IMR-90 (cell line): ENCODE data around the gene CRYZL1. TPM values are rescaled to one million over a fixed set of nuclear protein-coding genes. Genes with fewer than 3 reads are reported as not detected.
A peak's percentile ranks its signal among the peaks of the same experiment; 100 is the strongest.

Experiments used
- ATAC-seq: fragments of 200-7000 bp; cut with Tn5 transposase; 2 replicates; pipeline ENCODE4 v1.9.1; 2020; ENCODE audit warnings: low read depth, mild to moderate bottlenecking, moderate library complexity
- BruUV-seq: library from RNA; stranded (reverse); fragments of 400-500 nt; replicated peaks from 2 replicates; lab custom pipeline; 2021; lab: Mats Ljungman, UMichigan
- CTCF ChIA-PET: fragments of 300-600 bp; formaldehyde crosslinking; extraction: SDS; loops from one replicate; lab custom pipeline; 2021; ENCODE audit warnings: antibody characterized with exemption; lab: Yijun Ruan, JAX
- POLR2A ChIA-PET: fragments of 300-600 bp; sonication (Branson Sonifier 250); formaldehyde crosslinking; loops from one replicate; lab custom pipeline; 2022; ENCODE audit warnings: antibody characterized with exemption; ENCODE audit not compliant: unreplicated experiment; lab: Charles Lee
- DNase-seq: peaks from one replicate; pipeline ENCODE4 v3.0.0; 2013
- H2AFZ ChIP-seq: replicated peaks from 2 replicates; pipeline ENCODE3; 2013; ENCODE audit warnings: low read length, mild to moderate bottlenecking; ENCODE audit not compliant: poor library complexity
- H2AK5ac ChIP-seq: 2 replicates; pipeline ENCODE4 v1.6.1; 2013; ENCODE audit warnings: low read depth, low read length, inconsistent platforms
- H2AK9ac ChIP-seq: replicated peaks from 2 replicates; pipeline ENCODE3; 2013; ENCODE audit warnings: mild to moderate bottlenecking, low read depth, low read length, moderate library complexity; ENCODE audit not compliant: poor library complexity
- H2BK120ac ChIP-seq: 2 replicates; pipeline ENCODE4 v1.6.1; 2013; ENCODE audit warnings: low read depth, low read length, inconsistent platforms
- H2BK15ac ChIP-seq: 3 replicates; pipeline ENCODE4 v1.6.1; 2013; ENCODE audit warnings: low read depth, low read length, inconsistent platforms
- H2BK20ac ChIP-seq: 2 replicates; pipeline ENCODE4 v1.6.1; 2013; ENCODE audit warnings: low read depth, mild to moderate bottlenecking, inconsistent platforms, low read length, moderate library complexity
- H2BK5ac ChIP-seq: 2 replicates; pipeline ENCODE4 v1.6.1; 2013; ENCODE audit warnings: mild to moderate bottlenecking, low read depth, low read length, inconsistent platforms; ENCODE audit not compliant: poor library complexity, severe bottlenecking
- H3K14ac ChIP-seq: replicated peaks from 2 replicates; pipeline ENCODE4 v1.6.1; 2013; ENCODE audit warnings: low read depth, low read length, inconsistent platforms
- H3K18ac ChIP-seq: 2 replicates; pipeline ENCODE4 v1.6.1; 2013; ENCODE audit warnings: low read depth, low read length, control low read depth
- H3K23ac ChIP-seq: 2 replicates; pipeline ENCODE4 v1.6.1; 2013; ENCODE audit warnings: low read depth, low read length, inconsistent platforms
- H3K27ac ChIP-seq: 2 replicates; pipeline ENCODE4 v1.5.1; 2013; ENCODE audit warnings: mild to moderate bottlenecking, control low read depth, low read length; ENCODE audit not compliant: insufficient read depth
- H3K27me3 ChIP-seq: 2 replicates; pipeline ENCODE4 v1.6.1; 2013; ENCODE audit warnings: low read length; ENCODE audit not compliant: control insufficient read depth, insufficient read depth
- H3K36me3 ChIP-seq: 2 replicates; pipeline ENCODE4 v1.6.1; 2013; ENCODE audit warnings: low read length, mixed read lengths; ENCODE audit not compliant: control insufficient read depth, insufficient read depth
- H3K4ac ChIP-seq: 2 replicates; pipeline ENCODE4 v1.6.1; 2013; ENCODE audit warnings: low read depth, low read length, inconsistent platforms
- H3K4me1 ChIP-seq: 2 replicates; pipeline ENCODE4 v1.6.1; 2013; ENCODE audit warnings: low read length, mixed read lengths; ENCODE audit not compliant: control insufficient read depth, insufficient read depth
- H3K4me2 ChIP-seq: 2 replicates; pipeline ENCODE4 v1.6.1; 2013; ENCODE audit warnings: low read depth, mild to moderate bottlenecking, control low read depth, low read length, moderate library complexity
- H3K4me3 ChIP-seq: 2 replicates; pipeline ENCODE4 v1.5.1; 2013; ENCODE audit warnings: low read depth, mild to moderate bottlenecking, control low read depth, low read length, moderate library complexity; ENCODE audit not compliant: insufficient read depth
- H3K56ac ChIP-seq: 2 replicates; pipeline ENCODE4 v1.6.1; 2013; ENCODE audit warnings: low read length, inconsistent platforms; ENCODE audit not compliant: insufficient read depth; ENCODE audit errors: extremely low read depth
- H3K79me1 ChIP-seq, 2 experiments: 2 replicates each; pipeline ENCODE4 v1.6.1; 2013; ENCODE audit warnings: low read length in 2 of 2, inconsistent platforms in 1 of 2, low read depth in 1 of 2
- H3K9ac ChIP-seq: 2 replicates; pipeline ENCODE4 v1.6.1; 2013; ENCODE audit warnings: low read depth, low read length, control low read depth
- H3K9me1 ChIP-seq: 2 replicates; pipeline ENCODE4 v1.6.1; 2013; ENCODE audit warnings: low read length, inconsistent platforms; ENCODE audit not compliant: insufficient read depth
- H3K9me3 ChIP-seq: 2 replicates; pipeline ENCODE4 v1.6.1; 2013; ENCODE audit warnings: low read length; ENCODE audit not compliant: control insufficient read depth, insufficient read depth
- H4K20me1 ChIP-seq: 2 replicates; pipeline ENCODE4 v1.6.1; 2013; ENCODE audit warnings: low read length, inconsistent platforms; ENCODE audit not compliant: insufficient read depth
- H4K5ac ChIP-seq: 2 replicates; pipeline ENCODE4 v1.6.1; 2013; ENCODE audit warnings: mild to moderate bottlenecking, low read depth, low read length, control low read depth
- H4K8ac ChIP-seq, 2 experiments: 2 replicates each; pipeline ENCODE4 v1.6.1; 2013; ENCODE audit warnings: low read depth in 2 of 2, low read length in 2 of 2, control low read depth in 1 of 2, inconsistent platforms in 1 of 2
- H4K91ac ChIP-seq: 2 replicates; pipeline ENCODE4 v1.6.1; 2013; ENCODE audit warnings: low read depth, low read length, inconsistent platforms; ENCODE audit not compliant: insufficient read depth
- MAFK ChIP-seq: IDR thresholded peaks from 2 replicates; pipeline ENCODE4 v1.6.1; 2012; ENCODE audit warnings: low read depth, low read length, improper control_type of control experiment
- MAZ ChIP-seq: IDR thresholded peaks from 2 replicates; pipeline ENCODE4 v1.6.1; 2012; ENCODE audit warnings: low read depth, mild to moderate bottlenecking, low read length, improper control_type of control experiment, moderate library complexity, borderline replicate concordance
- RFX5 ChIP-seq: IDR thresholded peaks from 2 replicates; pipeline ENCODE4 v1.8.0; 2012; ENCODE audit warnings: low read depth, mild to moderate bottlenecking, low read length, moderate library complexity
- SMC3 ChIP-seq: fragments of 150-350 bp; IDR thresholded peaks from 2 replicates; pipeline ENCODE4 v1.6.1; 2016; ENCODE audit warnings: low read depth, mild to moderate bottlenecking, antibody characterized with exemption, low read length, moderate library complexity
- WGBS, 2 experiments: methylation state at CpG; one replicate each; pipeline versions ENCODE4 v1.1.5 to v1.1.7; 2013; ENCODE audit warnings: missing lambda C conversion rate in 2 of 2; ENCODE audit not compliant: insufficient read length in 1 of 2; ENCODE audit errors: extremely low coverage in 2 of 2; 5-methylcytosine and 5-hydroxymethylcytosine counted together
- dilution Hi-C: fragments of 300-500 bp; cut with HindIII; formaldehyde crosslinking; loops from one replicate; pipeline ENCODE4 v1.14.3; 2018; ENCODE audit warnings: low sequenced_read_pairs; ENCODE audit not compliant: unreplicated experiment
- in situ Hi-C: fragments of 300-500 bp; cut with MboI; formaldehyde crosslinking; loops from 3 replicates; pipeline ENCODE4 v1.14.3; 2019; ENCODE audit warnings: low sequenced_read_pairs, inconsistent platforms, mixed read lengths
- intact Hi-C: fragments of 100-400 bp; cut with micrococcal nuclease; formaldehyde crosslinking; loops from 2 replicates; pipeline ENCODE4 v1.10.0; 2022
- polyA plus RNA-seq, 3 experiments: library from polyadenylated mRNA; depleted of rRNA; stranded (reverse); fragments of >200 nt; gene quantifications; 2 replicates each; pipeline ENCODE4 v1.2.3, GENCODE V29; 2012; ENCODE audit warnings: low replicate concordance in 1 of 3
- total RNA-seq: library from RNA; depleted of rRNA; stranded (reverse); fragments of >200 nt; gene quantifications from 2 replicates; pipeline ENCODE4 v1.2.3, GENCODE V29; 2012

The CRYZL1 gene
- total and polyA plus RNA-seq, 2 of the 4 experiments (the other 2 are of a cell fraction) = 19.9 to 28.5 TPM

GRCh38 chr21:33642896-33643657 is 1.5 kb upstream of the CRYZL1 start:
- DNase-seq = peak; percentile 36
- Histone ChIP-seq H4K20me1 (peaks cover 4% of the 10 kb centered on the region; the same call in 1 of the 2 replicates), H4K8ac (peak overlapping the region in 1 of 2 experiments; percentile 72; a peak in 2 of 4 replicates), H3K14ac (peak overlapping the region; percentile 96), H3K18ac (peak overlapping the region; percentile 78), H4K5ac (peak overlapping the region; percentile 81), H2BK20ac (peak overlapping the region; percentile 20; the same call in 1 of the 2 replicates), H4K91ac (peak overlapping the region; percentile 50; the same call in 1 of the 2 replicates), H3K4me3 (peak overlapping the region; percentile 96), H2AK5ac (0 out of 2 replicates have a peak overlapping the region, but pooled peaks have one; percentile 38), H3K79me1 (peaks cover 15 to 67% of the 10 kb centered on the region in 2 experiments), H3K4me1 (peaks cover 7% of the 10 kb centered on the region; the same call in 1 of the 2 replicates), H3K4me2 (peak overlapping the region; percentile 87), H3K36me3 (no peaks in the 10 kb centered on the region), H3K56ac (peak overlapping the region; percentile 77; the same call in 1 of the 2 replicates), H3K27me3 (no peaks in the 10 kb centered on the region), H3K27ac (peak overlapping the region; percentile 96), H3K9ac (peak overlapping the region; percentile 99), H3K4ac (peak overlapping the region; percentile 84), H2BK15ac (0 out of 3 replicates have a peak overlapping the region, but pooled peaks have one; percentile 4), H2BK5ac (peak overlapping the region; percentile 67), H3K9me3 (no peaks in the 10 kb centered on the region), H2AK9ac (peak overlapping the region; percentile 90), H3K9me1 (peaks cover 3% of the 10 kb centered on the region), H3K23ac (peak overlapping the region; percentile 89), H2AFZ (peak overlapping the region; percentile 94), H2BK120ac (peak overlapping the region; percentile 5; the same call in 1 of the 2 replicates)
- in situ Hi-C loops (loop anchor here (10.0 kb wide), 1 partner anchor 242 kb away; no protein-coding TSS in a partner anchor), dilution Hi-C loops (no loop called here), intact Hi-C loops (loop anchor here (1.0 to 5.0 kb wide), 2 partner anchors 118 to 184 kb away; no protein-coding TSS in a partner anchor)
- ATAC-seq = peak; percentile 1
- BruUV-seq = no TSS peak
- ChIA-PET POLR2A (interaction anchor here (0.5 kb wide), 1 partner anchor 160 kb away, joined by 3 read pairs; no protein-coding TSS in a partner anchor), CTCF (interaction anchor here (1.0 kb wide), 1 partner anchor 252 kb away, joined by 4 read pairs; no protein-coding TSS in a partner anchor)
- 0% methylated on average over 20 of the region's 78 CpGs; no CpG with 5 or more reads in 1 of the 2 experiments for WGBS, 2 experiments
- TF ChIP-seq RFX5 (no peak), MAFK (no peak), MAZ (0 out of 2 replicates have a peak, but pooled peaks have one; percentile 7), SMC3 (no peak)
